Osteoblast (primary cell): ENCODE measurements around the gene MEGF11. TPM values are rescaled to one million over a fixed set of nuclear protein-coding genes. Genes with fewer than 3 reads are reported as not detected.

Source experiments
- DNase-seq: peaks from one replicate; pipeline ENCODE4 v3.0.0; 2011; ENCODE audit warnings: low spot score, mixed read lengths; ENCODE audit not compliant: insufficient read length; ENCODE audit errors: missing footprints
- H2AFZ ChIP-seq: 2 replicates; pipeline ENCODE4 v1.6.0; 2011; ENCODE audit warnings: mild to moderate bottlenecking, low read length
- H3K27ac ChIP-seq: 2 replicates; pipeline ENCODE4 v1.5.1; 2011; ENCODE audit warnings: mild to moderate bottlenecking, low read depth, low read length, moderate library complexity
- H3K27me3 ChIP-seq: 2 replicates; pipeline ENCODE4 v1.6.0; 2012; ENCODE audit warnings: mild to moderate bottlenecking, control low read depth, inconsistent platforms, low read length, moderate library complexity; ENCODE audit not compliant: insufficient read depth
- H3K36me3 ChIP-seq: 2 replicates; pipeline ENCODE4 v1.5.1; 2011; ENCODE audit warnings: mild to moderate bottlenecking, low read length, control low read depth, moderate library complexity; ENCODE audit not compliant: insufficient read depth
- H3K4me1 ChIP-seq: 2 replicates; pipeline ENCODE4 v1.5.1; 2011; ENCODE audit warnings: mild to moderate bottlenecking, low read length, control low read depth, moderate library complexity; ENCODE audit not compliant: insufficient read depth
- H3K4me2 ChIP-seq: 2 replicates; pipeline ENCODE4 v1.6.0; 2011; ENCODE audit warnings: mild to moderate bottlenecking, low read length; ENCODE audit not compliant: insufficient read depth
- H3K4me3 ChIP-seq: fragments of 200-600 bp; sonication (generic); 3 replicates; pipeline ENCODE4 v1.5.1; 2012; ENCODE audit warnings: mild to moderate bottlenecking, low read length, inconsistent platforms; ENCODE audit not compliant: insufficient read depth
- H3K79me2 ChIP-seq: 2 replicates; pipeline ENCODE4 v1.6.0; 2012; ENCODE audit warnings: mild to moderate bottlenecking, low read length, control low read depth, inconsistent platforms; ENCODE audit not compliant: insufficient read depth
- H3K9me3 ChIP-seq: 2 replicates; pipeline ENCODE4 v1.5.1; 2011; ENCODE audit warnings: low read depth, low read length, control low read depth
- H4K20me1 ChIP-seq: 2 replicates; pipeline ENCODE4 v1.6.0; 2012; ENCODE audit warnings: mild to moderate bottlenecking, low read length, control low read depth; ENCODE audit not compliant: insufficient read depth
- CTCF ChIP-seq: IDR thresholded peaks from 2 replicates; pipeline ENCODE4 v1.5.1; 2011; ENCODE audit warnings: mild to moderate bottlenecking, low read depth, low read length, moderate library complexity; ENCODE audit errors: extremely low read depth
- total RNA-seq: library from RNA; depleted of rRNA; stranded (reverse); fragments of >200 nt; gene quantifications from 2 replicates; pipeline ENCODE4 v1.2.3, GENCODE V29; 2012

MEGF11 gene
- total RNA-seq, 1 donor: not detected

DNA sequence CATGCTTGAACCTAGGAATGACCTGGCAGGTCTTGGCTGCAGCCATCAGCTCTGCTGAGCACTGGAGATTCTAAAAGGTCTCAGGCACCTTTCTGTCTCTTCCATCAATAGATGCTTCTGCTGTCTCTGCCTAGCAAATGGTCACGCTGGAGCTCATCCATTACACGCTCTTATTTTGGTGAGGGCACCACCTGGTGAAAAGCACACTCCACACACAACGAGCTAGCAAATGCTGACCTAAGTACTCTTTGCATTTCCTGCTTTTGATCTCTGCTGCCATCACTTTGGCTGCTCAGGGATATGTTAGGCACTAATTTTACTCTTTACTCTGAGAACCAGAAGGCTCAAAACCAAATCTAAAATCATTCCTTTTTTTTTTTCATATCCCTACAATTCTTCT, 293.0 kb downstream of the MEGF11 start:
- Histone ChIP-seq H3K36me3 (no peaks in the 10 kb centered on the region), H3K27ac (no peak overlapping the region), H3K79me2 (no peaks in the 10 kb centered on the region), H2AFZ (no peak overlapping the region), H3K4me1 (no peaks in the 10 kb centered on the region), H4K20me1 (no peaks in the 10 kb centered on the region), H3K27me3 (peaks cover 34% of the 10 kb centered on the region), H3K9me3 (no peaks in the 10 kb centered on the region), H3K4me2 (no peak overlapping the region), H3K4me3 (no peak overlapping the region)
- no peak for DNase-seq
- TF ChIP-seq CTCF: no peak

DNA sequence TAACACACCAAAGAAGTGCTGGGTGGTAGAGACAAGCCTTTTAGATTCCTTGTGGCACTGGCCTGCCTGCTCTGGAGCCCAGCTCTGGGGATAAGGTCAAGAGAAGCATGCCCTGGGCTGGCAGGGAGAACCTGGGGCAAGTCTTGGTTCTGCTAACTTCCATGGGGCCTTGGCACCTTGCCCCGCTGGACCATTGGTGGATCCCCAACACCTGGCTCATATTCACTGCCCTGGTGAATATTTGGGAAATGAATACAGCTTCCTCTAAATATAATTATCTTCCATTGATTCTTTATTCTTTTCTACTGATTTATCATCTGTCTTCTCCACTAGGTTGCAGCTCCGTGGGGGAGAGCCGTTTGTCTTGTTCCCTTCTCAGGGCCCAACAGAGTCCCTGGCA, 294.7 kb downstream of the MEGF11 start:
- no peak for TF ChIP-seq CTCF
- Histone ChIP-seq H3K4me2 (no peak overlapping the region), H3K79me2 (no peaks in the 10 kb centered on the region)

DNA sequence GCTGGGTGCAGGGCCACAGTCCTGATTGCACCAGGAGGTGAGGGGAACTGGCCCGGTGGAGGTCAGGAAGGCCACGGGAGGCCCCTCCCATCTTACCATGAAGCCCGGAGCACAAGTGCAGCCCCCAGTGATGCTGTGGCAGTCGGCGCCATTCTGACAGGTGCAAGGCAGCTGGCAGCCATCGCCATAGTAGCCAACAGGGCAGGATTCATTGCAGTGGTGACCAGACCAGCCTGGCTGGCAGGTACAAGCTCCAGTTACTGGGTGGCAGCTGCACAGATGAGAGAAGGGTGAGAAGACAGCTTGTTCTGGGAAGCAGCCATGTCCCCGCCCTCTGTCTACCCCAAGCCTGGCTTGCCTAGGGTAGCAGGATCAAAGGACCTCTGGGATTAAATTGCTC, 296.1 kb downstream of the MEGF11 start:
- no peaks in the 10 kb centered on the region for H3K36me3 ChIP-seq
- H3K4me1 ChIP-seq: no peaks in the 10 kb centered on the region
- no peak overlapping the region for H3K4me2 ChIP-seq
- H2AFZ ChIP-seq: no peak overlapping the region
- H3K9me3 ChIP-seq: no peaks in the 10 kb centered on the region
- H3K4me3 ChIP-seq: no peak overlapping the region
- H3K79me2 ChIP-seq: no peaks in the 10 kb centered on the region
- DNase-seq: no peak
- no peak overlapping the region for H3K27ac ChIP-seq
- peaks cover 31% of the 10 kb centered on the region for H3K27me3 ChIP-seq
- no peak for TF ChIP-seq CTCF
- no peaks in the 10 kb centered on the region for H4K20me1 ChIP-seq

More for the DNA sequence above, 294.7 kb downstream of the MEGF11 start:
- no peak overlapping the region for H2AFZ ChIP-seq
- no peak for DNase-seq
- no peaks in the 10 kb centered on the region for H3K36me3 ChIP-seq
- no peak overlapping the region for H3K27ac ChIP-seq
- H3K4me3 ChIP-seq: no peak overlapping the region
- no peaks in the 10 kb centered on the region for H4K20me1 ChIP-seq
- H3K9me3 ChIP-seq: no peaks in the 10 kb centered on the region
- no peaks in the 10 kb centered on the region for H3K4me1 ChIP-seq
- peaks cover 29% of the 10 kb centered on the region for H3K27me3 ChIP-seq

GRCh38 chr15:65956899-65957298, 296.7 kb downstream of the MEGF11 start:
- Histone ChIP-seq H3K4me3 (no peak overlapping the region), H3K27ac (no peak overlapping the region), H3K79me2 (no peaks in the 10 kb centered on the region), H3K36me3 (no peaks in the 10 kb centered on the region), H3K9me3 (no peaks in the 10 kb centered on the region), H3K4me2 (no peak overlapping the region), H4K20me1 (no peaks in the 10 kb centered on the region), H3K27me3 (peaks cover 28% of the 10 kb centered on the region), H3K4me1 (no peaks in the 10 kb centered on the region), H2AFZ (no peak overlapping the region)
- no peak for DNase-seq
- TF ChIP-seq CTCF: no peak
